HL-60 (cell line): ENCODE data around the gene OR5H2.

Source experiments
- DNase-seq, 2 experiments: peaks; one replicate each; pipeline ENCODE4 v3.0.0-alpha.2; 2010 to 2020; ENCODE audit warnings: low read depth in 1 of 2, low spot score in 1 of 2
- H3K27ac ChIP-seq: fragments of 250-450 bp; sonication (Bioruptor Pico); replicated peaks from 2 replicates; pipeline ENCODE4 v1.5.1; 2020; ENCODE audit warnings: mild to moderate bottlenecking, moderate library complexity
- H3K27me3 ChIP-seq: fragments of 250-450 bp; sonication (Bioruptor Pico); 2 replicates; pipeline ENCODE4 v1.5.1; 2021; ENCODE audit warnings: mild to moderate bottlenecking, moderate library complexity; ENCODE audit not compliant: insufficient read depth, poor library complexity, severe bottlenecking
- H3K4me3 ChIP-seq: replicated peaks from 2 replicates; pipeline ENCODE4 v1.5.1; 2011; ENCODE audit warnings: mild to moderate bottlenecking, control low read depth, low read length; ENCODE audit not compliant: insufficient read depth
- CTCF ChIP-seq: IDR thresholded peaks from one replicate; pipeline ENCODE4 v1.5.1; 2011; ENCODE audit warnings: low read length, control low read depth, inconsistent platforms; ENCODE audit not compliant: insufficient read depth
- GABPA ChIP-seq: IDR thresholded peaks from 2 replicates; pipeline ENCODE4 v1.6.1; 2012; ENCODE audit warnings: low read depth
- POLR2AphosphoS5 ChIP-seq: IDR thresholded peaks from 2 replicates; pipeline ENCODE4 v1.6.1; 2012; ENCODE audit warnings: low read depth
- REST ChIP-seq: IDR thresholded peaks from 2 replicates; pipeline ENCODE4 v1.6.1; 2012; ENCODE audit warnings: low read depth; ENCODE audit not compliant: insufficient replicate concordance
- SPI1 ChIP-seq: IDR thresholded peaks from 2 replicates; pipeline ENCODE4 v1.6.1; 2012; ENCODE audit warnings: low read depth, mild to moderate bottlenecking, borderline replicate concordance

OR5H2 gene

GRCh38 chr3:98325055-98325454 lies 42.8 kb downstream of the OR5H2 start:
- no peaks in the 10 kb centered on the region for H3K27me3 ChIP-seq
- no peak for TF ChIP-seq SPI1
- TF ChIP-seq POLR2AphosphoS5: no peak
- no peak for TF ChIP-seq REST
- H3K27ac ChIP-seq: no peak overlapping the region
- no peak for DNase-seq
- H3K4me3 ChIP-seq: no peak overlapping the region

GRCh38 chr3:98326105-98326893 lies 44.0 kb downstream of the OR5H2 start:
- Histone ChIP-seq H3K27ac (no peak overlapping the region), H3K4me3 (no peak overlapping the region), H3K27me3 (no peaks in the 10 kb centered on the region)
- DNase-seq: no peak
- TF ChIP-seq POLR2AphosphoS5: no peak
- no peak for TF ChIP-seq SPI1
- TF ChIP-seq REST: no peak
- no peak for TF ChIP-seq CTCF
- no peak for TF ChIP-seq GABPA

- H3K27ac ChIP-seq: no peak overlapping the region
- no peaks in the 10 kb centered on the region for H3K27me3 ChIP-seq
- H3K4me3 ChIP-seq: no peak overlapping the region
- no peak for DNase-seq
- TF ChIP-seq CTCF: no peak
- no peak for TF ChIP-seq SPI1
- TF ChIP-seq POLR2AphosphoS5: no peak
- no peak for TF ChIP-seq REST
- TF ChIP-seq GABPA: no peak
Observed at GRCh38 chr3:98326945-98327344, 44.6 kb downstream of the OR5H2 start.
